Measurements from ENCODE around the gene LRRC4.

DNA sequence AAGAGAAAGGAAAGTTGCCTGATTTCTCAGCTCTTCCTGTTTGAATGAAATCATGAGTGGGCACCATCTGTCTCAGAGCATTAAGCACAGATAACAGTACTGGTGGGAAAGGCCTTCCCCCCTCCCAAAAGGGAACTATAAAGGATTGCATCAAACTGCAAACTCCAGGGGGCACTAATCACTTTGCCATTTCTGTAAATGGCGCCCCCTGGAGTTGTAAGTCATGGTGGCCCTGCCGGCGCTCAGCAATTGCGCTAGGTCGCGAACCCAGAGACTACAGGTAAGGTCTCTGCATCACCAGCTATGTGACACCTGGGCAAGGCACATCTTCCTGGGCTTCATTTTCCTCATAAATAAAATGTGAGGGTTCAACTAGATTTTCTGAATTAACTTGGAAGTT, 11.1 kb downstream of the LRRC4 start:
- TF ChIP-seq, protein P1, sequence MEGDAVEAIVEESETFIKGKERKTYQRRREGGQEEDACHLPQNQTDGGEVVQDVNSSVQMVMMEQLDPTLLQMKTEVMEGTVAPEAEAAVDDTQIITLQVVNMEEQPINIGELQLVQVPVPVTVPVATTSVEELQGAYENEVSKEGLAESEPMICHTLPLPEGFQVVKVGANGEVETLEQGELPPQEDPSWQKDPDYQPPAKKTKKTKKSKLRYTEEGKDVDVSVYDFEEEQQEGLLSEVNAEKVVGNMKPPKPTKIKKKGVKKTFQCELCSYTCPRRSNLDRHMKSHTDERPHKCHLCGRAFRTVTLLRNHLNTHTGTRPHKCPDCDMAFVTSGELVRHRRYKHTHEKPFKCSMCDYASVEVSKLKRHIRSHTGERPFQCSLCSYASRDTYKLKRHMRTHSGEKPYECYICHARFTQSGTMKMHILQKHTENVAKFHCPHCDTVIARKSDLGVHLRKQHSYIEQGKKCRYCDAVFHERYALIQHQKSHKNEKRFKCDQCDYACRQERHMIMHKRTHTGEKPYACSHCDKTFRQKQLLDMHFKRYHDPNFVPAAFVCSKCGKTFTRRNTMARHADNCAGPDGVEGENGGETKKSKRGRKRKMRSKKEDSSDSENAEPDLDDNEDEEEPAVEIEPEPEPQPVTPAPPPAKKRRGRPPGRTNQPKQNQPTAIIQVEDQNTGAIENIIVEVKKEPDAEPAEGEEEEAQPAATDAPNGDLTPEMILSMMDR (IDR thresholded peaks at IDR 0.05): peak in 1 of 6 experiments; percentile 9
- no peak for TF ChIP-seq EP300 (IDR thresholded peaks at IDR 0.05)
- no peak for TF ChIP-seq POLR2AphosphoS5 (IDR thresholded peaks at IDR 0.05)
- no peak for TF ChIP-seq POLR2A (IDR thresholded peaks at IDR 0.05)

All from upper lobe of left lung (tissue), 4 donors.